K562 (cell line): Measurements from ENCODE around the gene SPI1.
A peak's percentile ranks its signal among the peaks of the same experiment; 100 is the strongest.

Experiments
- CTCF ChIP-seq, 3 experiments: IDR thresholded peaks in 2 of 3; conservative IDR thresholded peaks in 1 of 3; 2 replicates each; pipeline ENCODE4 v1.5.1; 2011 to 2012; ENCODE audit warnings: low read length in 3 of 3, mild to moderate bottlenecking in 3 of 3, control low read depth in 2 of 3, improper control_type of control experiment in 1 of 3, inconsistent platforms in 1 of 3, low read depth in 1 of 3, mixed read lengths in 1 of 3, moderate library complexity in 1 of 3; ENCODE audit not compliant: insufficient read depth in 2 of 3
- EP300 ChIP-seq: IDR thresholded peaks from 2 replicates; pipeline ENCODE4 v1.6.1; 2012; ENCODE audit warnings: low read length, improper control_type of control experiment
- EZH2 ChIP-seq: IDR thresholded peaks from 2 replicates; pipeline ENCODE4 v1.6.1; 2012; ENCODE audit warnings: low read depth, mild to moderate bottlenecking, inconsistent platforms, low read length, borderline replicate concordance
- FOS ChIP-seq: IDR thresholded peaks from 3 replicates; pipeline ENCODE4 v1.6.1; 2011; ENCODE audit not compliant: insufficient read length; ENCODE audit errors: extremely low read depth
- FOXO4 ChIP-seq: fragments of 450-650 bp; formaldehyde crosslinking; IDR thresholded peaks from 2 replicates; pipeline ENCODE4 v1.4.0; 2020; ENCODE audit warnings: mild to moderate bottlenecking, moderate library complexity
- HES1 ChIP-seq: fragments of 450-650 bp; IDR thresholded peaks from 2 replicates; pipeline ENCODE4 v1.6.1; 2016; ENCODE audit warnings: low read depth, mild to moderate bottlenecking, moderate library complexity
- MAZ ChIP-seq, 2 experiments: fragments of 450-650 bp in 1 of 2; sonication (generic) in 1 of 2; formaldehyde crosslinking; IDR thresholded peaks in 1 of 2; conservative IDR thresholded peaks in 1 of 2; 2 replicates each; pipeline versions ENCODE4 v1.4.0 to v1.5.0; 2020; ENCODE audit warnings: mild to moderate bottlenecking in 1 of 2, missing genetic modification reagents in 1 of 2
- POLR2A ChIP-seq: fragments of 450-650 bp; conservative IDR thresholded peaks from 2 replicates; pipeline ENCODE4 v1.6.1; 2016
- PYGO2 ChIP-seq: fragments of 450-650 bp; IDR thresholded peaks from 2 replicates; pipeline ENCODE4 v1.6.1; 2016; ENCODE audit warnings: mild to moderate bottlenecking, missing genetic modification characterization, moderate library complexity, missing compliant biosample characterization
- SREBF2 ChIP-seq: sonication (generic); formaldehyde crosslinking; IDR thresholded peaks from 2 replicates; pipeline ENCODE4 v1.4.0; 2020; ENCODE audit warnings: mild to moderate bottlenecking, missing genetic modification reagents
- ZBTB34 ChIP-seq: fragments of 250-450 bp; sonication (Bioruptor Pico); IDR thresholded peaks from 2 replicates; pipeline ENCODE4 v1.8.0; 2021; ENCODE audit warnings: mild to moderate bottlenecking, moderate library complexity
- ZZZ3 ChIP-seq: fragments of 450-650 bp; IDR thresholded peaks from 2 replicates; pipeline ENCODE4 v1.6.1; 2016; ENCODE audit warnings: antibody characterized with exemption, mild to moderate bottlenecking, moderate library complexity

GRCh38 chr11:47399860-47400767, 21.8 kb upstream of the SPI1 start:
- no peak for TF ChIP-seq CTCF (IDR thresholded peaks at IDR 0.05 in 2 of 3, conservative IDR thresholded peaks at IDR 0.05 in 1 of 3; ENCODE audit: insufficient read depth in 2 of 3, low read depth in 1 of 3, low read length in 3 of 3)
- TF ChIP-seq ZBTB34 (CRISPR knock-in tag), result no peak
- TF ChIP-seq FOXO4 (CRISPR knock-in tag), result no peak
- peak; percentile 34; the same call in 1 of the 2 replicates for TF ChIP-seq EP300
- no peak for TF ChIP-seq FOS
- TF ChIP-seq MAZ (CRISPR knock-in tag; conservative IDR thresholded peaks at IDR 0.05 in 1 of 2, IDR thresholded peaks at IDR 0.05 in 1 of 2), result peak in 1 of 2 experiments; percentile 45; a peak in 2 of 4 replicates
- no peak for TF ChIP-seq ZZZ3
- no peak for TF ChIP-seq PYGO2 (tag)
- TF ChIP-seq EZH2, result no peak
- 0 out of 2 replicates have a peak, but pooled peaks have one; percentile 38 for TF ChIP-seq POLR2A
- no peak for TF ChIP-seq SREBF2 (CRISPR knock-in tag)
- TF ChIP-seq HES1, result no peak
